HL-60/S4 treated with phorbol 12-myristate 13-acetate at 8.2 ng/mL for 4 days and 3 days (cell line): Measurements from ENCODE around the gene CACNG4.

Experiments used
- in situ Hi-C: fragments of 300-500 bp; cut with MboI; formaldehyde crosslinking; loops from 2 replicates; pipeline ENCODE4 v1.15.0; 2022; ENCODE audit warnings: low sequenced_read_pairs

CACNG4 gene

GRCh38 chr17:66963909-66964771 is at the start of gene CACNG4:
TSS of gene CACNG4 (plus strand) at chr17:66964707. CDS start at chr17:66964912, 205 bp downstream.
- in situ Hi-C loops = no loop called here

- in situ Hi-C loops = loop anchor here (25.0 kb wide), 1 partner anchor 703 kb away; no protein-coding TSS in a partner anchor
These were observed 49.3 kb upstream of the CACNG4 start for GRCh38 chr17:66915204-66915611.

- in situ Hi-C loops = loop anchor here (25.0 kb wide), 1 partner anchor 703 kb away; no protein-coding TSS in a partner anchor
These were observed 48.7 kb upstream of the CACNG4 start for GRCh38 chr17:66915792-66916191.

- in situ Hi-C loops = loop anchor here (25.0 kb wide), 1 partner anchor 705 kb away; no protein-coding TSS in a partner anchor
These were observed 47.6 kb upstream of the CACNG4 start for GRCh38 chr17:66916946-66917345.

GRCh38 chr17:66918896-66919295 is 45.6 kb upstream of the CACNG4 start:
- in situ Hi-C loops = loop anchor here (25.0 kb wide), 1 partner anchor 707 kb away; no protein-coding TSS in a partner anchor

GRCh38 chr17:66920435-66920834 is 44.1 kb upstream of the CACNG4 start:
- in situ Hi-C loops = loop anchor here (25.0 kb wide), 1 partner anchor 708 kb away; no protein-coding TSS in a partner anchor

GRCh38 chr17:66920950-66921349 is 43.6 kb upstream of the CACNG4 start:
- in situ Hi-C loops = loop anchor here (25.0 kb wide), 1 partner anchor 709 kb away; no protein-coding TSS in a partner anchor

GRCh38 chr17:66923886-66924285 is 40.6 kb upstream of the CACNG4 start:
- in situ Hi-C loops = loop anchor here (25.0 kb wide), 1 partner anchor 712 kb away; no protein-coding TSS in a partner anchor

GRCh38 chr17:66925811-66926500 is 38.6 kb upstream of the CACNG4 start:
- in situ Hi-C loops = no loop called here

- in situ Hi-C loops = no loop called here
These were observed 35.6 kb upstream of the CACNG4 start for GRCh38 chr17:66928949-66929348.

- in situ Hi-C loops = no loop called here
These were observed 34.9 kb upstream of the CACNG4 start for GRCh38 chr17:66929591-66929990.

GRCh38 chr17:66930933-66931332 is 33.6 kb upstream of the CACNG4 start:
- in situ Hi-C loops = no loop called here

- in situ Hi-C loops = no loop called here
These were observed 32.2 kb upstream of the CACNG4 start for GRCh38 chr17:66932311-66932710.

- in situ Hi-C loops = no loop called here
These were observed 30.5 kb upstream of the CACNG4 start for GRCh38 chr17:66934040-66934439.

GRCh38 chr17:66935717-66936116 is 28.8 kb upstream of the CACNG4 start:
- in situ Hi-C loops = no loop called here

GRCh38 chr17:66938656-66939055 is 25.9 kb upstream of the CACNG4 start:
- in situ Hi-C loops = no loop called here

- in situ Hi-C loops = no loop called here
These were observed 24.9 kb upstream of the CACNG4 start for GRCh38 chr17:66939461-66940114.

- in situ Hi-C loops = no loop called here
These were observed 23.3 kb upstream of the CACNG4 start for GRCh38 chr17:66941249-66941648.

GRCh38 chr17:66941773-66942450 is 22.6 kb upstream of the CACNG4 start:
- in situ Hi-C loops = no loop called here

- in situ Hi-C loops = no loop called here
These were observed 21.8 kb upstream of the CACNG4 start for GRCh38 chr17:66942451-66943264.
